OCI-LY1 (cell line): ENCODE results near the gene EXOC6.

Experiments used
- H2AFZ ChIP-seq: fragments of 200-600 bp; sonication (generic), shearing (Covaris generic); 2 replicates; pipeline ENCODE4 v1.6.0; 2014; ENCODE audit warnings: antibody characterized with exemption, mild to moderate bottlenecking, low read length
- H3F3A ChIP-seq: fragments of 200-600 bp; sonication (generic), shearing (Covaris generic); 2 replicates; pipeline ENCODE4 v1.6.0; 2014; ENCODE audit warnings: mild to moderate bottlenecking, antibody characterized with exemption, low read length, moderate library complexity; ENCODE audit not compliant: insufficient read depth
- H3K27ac ChIP-seq: fragments of 200-600 bp; sonication (generic); 2 replicates; pipeline ENCODE4 v1.5.1; 2014; ENCODE audit warnings: low read length, mixed run types, mild to moderate bottlenecking, low read depth; ENCODE audit not compliant: poor library complexity, severe bottlenecking
- H3K27me3 ChIP-seq: fragments of 200-600 bp; sonication (generic); 2 replicates; pipeline ENCODE4 v1.6.0; 2014; ENCODE audit warnings: antibody characterized with exemption, mild to moderate bottlenecking, low read length, moderate library complexity; ENCODE audit not compliant: insufficient read depth
- H3K36me3 ChIP-seq: fragments of 200-600 bp; sonication (generic); 2 replicates; pipeline ENCODE4 v1.6.1; 2014; ENCODE audit warnings: mild to moderate bottlenecking, antibody characterized with exemption, low read length, moderate library complexity, mixed read lengths; ENCODE audit not compliant: insufficient read depth
- H3K4me1 ChIP-seq: fragments of 200-600 bp; sonication (generic); 2 replicates; pipeline ENCODE4 v1.5.1; 2014; ENCODE audit warnings: mild to moderate bottlenecking, low read length, moderate library complexity; ENCODE audit not compliant: insufficient read depth, severe bottlenecking
- H3K4me2 ChIP-seq: fragments of 200-600 bp; sonication (generic), shearing (Covaris generic); 2 replicates; pipeline ENCODE4 v1.6.1; 2014; ENCODE audit warnings: low read length
- H3K4me3 ChIP-seq: fragments of 200-600 bp; sonication (generic); 2 replicates; pipeline ENCODE4 v1.5.1; 2014; ENCODE audit warnings: low read length, low read depth, mild to moderate bottlenecking, mixed read lengths; ENCODE audit not compliant: poor library complexity, severe bottlenecking
- H3K79me2 ChIP-seq: fragments of 200-600 bp; shearing (Covaris generic); 2 replicates; pipeline ENCODE4 v1.6.1; 2016; ENCODE audit warnings: mixed run types, low read length, mixed read lengths; ENCODE audit not compliant: insufficient read depth
- H3K9ac ChIP-seq: fragments of 200-600 bp; sonication (generic), shearing (Covaris generic); 2 replicates; pipeline ENCODE4 v1.6.1; 2014; ENCODE audit warnings: mild to moderate bottlenecking, low read length, mixed read lengths
- H3K9me2 ChIP-seq: fragments of 200-600 bp; sonication (generic), shearing (Covaris generic); 2 replicates; pipeline ENCODE4 v1.6.1; 2014; ENCODE audit warnings: low read depth, mild to moderate bottlenecking, low read length, mixed read lengths
- H3K9me3 ChIP-seq: fragments of 200-600 bp; shearing (Covaris generic); 2 replicates; pipeline ENCODE4 v1.6.1; 2014; ENCODE audit warnings: low read length, mixed read lengths
- H4K20me1 ChIP-seq: fragments of 200-600 bp; sonication (generic), shearing (Covaris generic); 2 replicates; pipeline ENCODE4 v1.6.0; 2016; ENCODE audit warnings: mild to moderate bottlenecking, low read length; ENCODE audit not compliant: insufficient read depth
- EZH2 ChIP-seq: fragments of 200-600 bp; sonication (generic), shearing (Covaris generic); IDR thresholded peaks from 2 replicates; pipeline ENCODE4 v1.8.0; 2017; ENCODE audit warnings: borderline replicate concordance, mixed run types, mild to moderate bottlenecking, antibody characterized with exemption, low read length, moderate library complexity, mixed read lengths
- TF ChIP-seq, protein P1 (sequence below): fragments of 200-600 bp; sonication (generic), shearing (Covaris generic); IDR thresholded peaks from 2 replicates; pipeline ENCODE4 v1.5.1; 2017; ENCODE audit warnings: mild to moderate bottlenecking, antibody characterized with exemption, low read length, moderate library complexity, mixed read lengths

Gene EXOC6

GRCh38 chr10:92845921-92846320 lies 2.4 kb upstream of the EXOC6 start:
- no peak overlapping the region for H2AFZ ChIP-seq
- TF ChIP-seq EZH2: no peak
- TF ChIP-seq, protein P1, sequence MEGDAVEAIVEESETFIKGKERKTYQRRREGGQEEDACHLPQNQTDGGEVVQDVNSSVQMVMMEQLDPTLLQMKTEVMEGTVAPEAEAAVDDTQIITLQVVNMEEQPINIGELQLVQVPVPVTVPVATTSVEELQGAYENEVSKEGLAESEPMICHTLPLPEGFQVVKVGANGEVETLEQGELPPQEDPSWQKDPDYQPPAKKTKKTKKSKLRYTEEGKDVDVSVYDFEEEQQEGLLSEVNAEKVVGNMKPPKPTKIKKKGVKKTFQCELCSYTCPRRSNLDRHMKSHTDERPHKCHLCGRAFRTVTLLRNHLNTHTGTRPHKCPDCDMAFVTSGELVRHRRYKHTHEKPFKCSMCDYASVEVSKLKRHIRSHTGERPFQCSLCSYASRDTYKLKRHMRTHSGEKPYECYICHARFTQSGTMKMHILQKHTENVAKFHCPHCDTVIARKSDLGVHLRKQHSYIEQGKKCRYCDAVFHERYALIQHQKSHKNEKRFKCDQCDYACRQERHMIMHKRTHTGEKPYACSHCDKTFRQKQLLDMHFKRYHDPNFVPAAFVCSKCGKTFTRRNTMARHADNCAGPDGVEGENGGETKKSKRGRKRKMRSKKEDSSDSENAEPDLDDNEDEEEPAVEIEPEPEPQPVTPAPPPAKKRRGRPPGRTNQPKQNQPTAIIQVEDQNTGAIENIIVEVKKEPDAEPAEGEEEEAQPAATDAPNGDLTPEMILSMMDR: no peak
- peaks cover 16% of the 10 kb centered on the region for H3K4me1 ChIP-seq
- 0 out of 2 replicates have a peak, but pooled peaks cover 5% of the 10 kb centered on the region for H3K9me3 ChIP-seq
- H3K9me2 ChIP-seq: no peaks in the 10 kb centered on the region
- no peak overlapping the region for H3K27ac ChIP-seq
- no peaks in the 10 kb centered on the region; the same call in 1 of the 2 replicates for H3K27me3 ChIP-seq
- H4K20me1 ChIP-seq: no peaks in the 10 kb centered on the region
- no peak overlapping the region for H3K4me2 ChIP-seq
- H3K79me2 ChIP-seq: no peaks in the 10 kb centered on the region
- H3K36me3 ChIP-seq: no peaks in the 10 kb centered on the region
- no peak overlapping the region for H3K9ac ChIP-seq
- H3F3A ChIP-seq: no peaks in the 10 kb centered on the region
- no peak overlapping the region for H3K4me3 ChIP-seq

DNA sequence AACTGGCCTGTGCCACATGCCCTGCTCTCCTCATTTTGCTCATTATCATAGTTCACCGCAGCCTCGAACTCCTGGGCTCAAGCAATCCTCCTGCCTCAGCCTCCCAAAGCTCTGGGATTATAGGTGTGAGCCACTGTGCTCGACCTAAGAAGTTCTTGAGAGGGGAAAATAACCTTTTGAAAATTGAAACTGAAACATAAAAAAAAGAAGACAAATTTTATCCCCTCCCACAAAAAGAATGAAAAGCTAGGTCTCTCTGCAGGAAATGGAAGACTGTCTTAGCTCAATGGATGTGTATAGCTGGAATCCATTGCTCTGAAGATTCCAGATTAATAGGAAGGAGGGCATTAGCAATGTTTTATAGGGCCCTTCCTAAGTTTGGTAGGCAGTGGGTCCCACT lies 2.0 kb upstream of the EXOC6 start:
- no peak overlapping the region for H3K4me2 ChIP-seq
- H3K36me3 ChIP-seq: no peaks in the 10 kb centered on the region
- no peaks in the 10 kb centered on the region for H3F3A ChIP-seq
- H3K27ac ChIP-seq: no peak overlapping the region
- no peaks in the 10 kb centered on the region; the same call in 1 of the 2 replicates for H3K27me3 ChIP-seq
- H4K20me1 ChIP-seq: no peaks in the 10 kb centered on the region
- H3K9me3 ChIP-seq: 0 out of 2 replicates have a peak, but pooled peaks cover 5% of the 10 kb centered on the region
- no peak overlapping the region for H2AFZ ChIP-seq
- peaks cover 16% of the 10 kb centered on the region for H3K4me1 ChIP-seq
- no peak for TF ChIP-seq EZH2
- TF ChIP-seq, protein P1: no peak
- H3K9ac ChIP-seq: no peak overlapping the region
- H3K4me3 ChIP-seq: no peak overlapping the region
- no peaks in the 10 kb centered on the region for H3K9me2 ChIP-seq
- no peaks in the 10 kb centered on the region for H3K79me2 ChIP-seq

DNA sequence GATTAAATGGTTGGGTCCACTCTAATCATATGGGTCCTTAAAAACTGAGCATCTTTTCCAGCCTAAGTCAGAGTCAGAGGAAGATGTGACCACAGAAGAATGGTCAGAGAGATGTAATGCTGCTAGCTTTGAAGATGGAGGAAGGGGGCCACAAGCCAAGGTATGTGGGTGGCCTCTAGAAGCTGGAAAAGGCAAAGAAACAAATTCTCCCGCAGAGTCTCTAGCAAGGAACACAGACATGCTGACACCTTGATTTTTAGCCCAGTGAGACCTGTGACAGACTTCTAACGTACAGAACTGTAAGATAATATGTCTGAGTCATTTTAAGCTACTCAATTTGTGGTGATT lies 1.5 kb upstream of the EXOC6 start:
- no peaks in the 10 kb centered on the region for H3F3A ChIP-seq
- no peaks in the 10 kb centered on the region for H4K20me1 ChIP-seq
- H3K27me3 ChIP-seq: no peaks in the 10 kb centered on the region; the same call in 1 of the 2 replicates
- no peak overlapping the region for H2AFZ ChIP-seq
- no peaks in the 10 kb centered on the region for H3K9me2 ChIP-seq
- 0 out of 2 replicates have a peak, but pooled peaks cover 5% of the 10 kb centered on the region for H3K9me3 ChIP-seq
- H3K36me3 ChIP-seq: no peaks in the 10 kb centered on the region
- H3K4me3 ChIP-seq: no peak overlapping the region
- no peak overlapping the region for H3K4me2 ChIP-seq
- no peaks in the 10 kb centered on the region for H3K79me2 ChIP-seq
- TF ChIP-seq, protein P1: no peak
- TF ChIP-seq EZH2: no peak
- H3K4me1 ChIP-seq: peaks cover 16% of the 10 kb centered on the region
- no peak overlapping the region for H3K9ac ChIP-seq
- no peak overlapping the region for H3K27ac ChIP-seq
